Measurements from ENCODE around the gene ELFN2. TPM values are rescaled to one million over a fixed set of nuclear protein-coding genes. Genes with fewer than 3 reads are reported as not detected.
A peak's percentile ranks its signal among the peaks of the same experiment; 100 is the strongest.

The ELFN2 gene
- total RNA-seq, 1 donor from 2014 or later: 0.36 TPM

DNA sequence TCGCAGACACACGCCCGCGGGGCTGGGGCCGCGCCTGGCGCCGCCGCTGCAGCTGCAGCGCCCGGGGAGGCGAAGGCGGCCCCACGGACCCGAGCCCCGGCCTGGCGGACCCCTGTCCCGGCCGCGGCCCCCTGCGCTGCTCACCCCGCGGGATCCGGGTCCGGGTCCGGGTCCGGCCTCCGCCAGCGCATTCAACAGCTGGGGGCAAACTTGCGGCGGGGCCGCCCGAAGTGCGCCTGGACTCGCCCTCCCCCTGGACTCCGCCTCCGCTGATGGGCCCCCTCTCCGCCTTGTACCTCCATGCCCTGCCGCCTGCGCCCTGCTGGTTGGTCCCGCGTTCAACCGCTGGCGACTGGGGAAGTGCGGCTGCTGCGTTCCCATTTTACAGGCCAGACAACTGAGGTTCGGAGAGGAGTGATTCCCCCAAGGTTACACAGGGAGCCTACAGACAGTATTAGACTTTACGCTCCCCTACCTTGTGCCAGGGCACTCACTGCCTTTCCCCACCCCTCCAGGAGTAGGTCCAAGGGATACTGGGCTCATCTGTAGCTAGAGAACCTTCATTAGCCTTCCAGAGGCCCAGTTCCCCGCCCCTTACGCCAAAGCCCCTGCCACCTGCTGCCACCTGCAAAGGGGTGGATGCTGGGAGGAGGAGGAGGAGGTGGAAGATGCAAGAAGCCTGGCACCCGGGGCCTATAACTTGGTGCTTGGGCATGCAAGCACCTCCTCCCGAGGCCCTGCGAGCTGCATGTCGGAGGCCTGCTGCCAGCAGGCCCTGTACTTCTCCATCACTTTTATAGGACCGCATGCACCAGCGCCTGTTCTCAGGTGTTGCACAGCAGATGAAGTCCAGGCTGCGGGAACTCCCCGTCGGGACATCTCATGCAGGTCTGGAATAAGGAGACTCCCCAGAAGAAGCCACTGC is 694 bp upstream of the ELFN2 start:
- Mint-ChIP-seq H3K27me3 (peaks cover 68% of the 10 kb centered on the region), H3K27ac (no peak overlapping the region), H3K9me3 (ENCODE audit: low read depth) (no peaks in the 10 kb centered on the region), H3K4me3 (ENCODE audit: low read depth) (peak overlapping the region; percentile 29), H3K4me1 (ENCODE audit: low read depth) (peaks cover 10% of the 10 kb centered on the region), H3K36me3 (ENCODE audit: insufficient read depth) (no peaks in the 10 kb centered on the region)
- no peak for DNase-seq (ENCODE audit: low spot score, unreplicated experiment)
- TF ChIP-seq CTCF (IDR thresholded peaks at IDR 0.05; ENCODE audit: unreplicated experiment): no peak

DNA sequence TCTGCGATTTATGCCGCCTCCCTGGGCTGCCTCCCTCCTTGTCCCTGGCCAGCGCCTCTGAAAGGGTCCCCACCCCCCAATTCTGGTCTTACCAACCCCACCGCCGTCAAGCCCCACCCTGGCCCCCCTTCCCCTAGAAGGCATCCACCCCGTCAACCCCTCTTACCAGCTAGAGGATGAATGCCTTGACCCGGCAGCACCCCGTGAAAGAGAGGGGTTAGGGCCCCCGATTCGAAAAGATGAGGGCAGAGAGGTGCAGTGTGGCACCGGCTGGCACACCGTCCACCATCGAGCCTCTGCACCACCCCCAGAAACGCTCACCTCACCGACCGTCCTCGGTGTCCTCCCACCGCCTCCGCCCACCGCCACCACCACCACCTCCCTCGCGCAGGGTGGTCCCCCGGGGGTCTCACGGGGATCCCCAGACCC is 559 bp downstream of the ELFN2 start:
- no peak overlapping the region for H3K4me3 Mint-ChIP-seq (ENCODE audit: low read depth)
- H3K27me3 Mint-ChIP-seq: peaks cover 66% of the 10 kb centered on the region
- H3K9me3 Mint-ChIP-seq (ENCODE audit: low read depth): no peaks in the 10 kb centered on the region
- no peaks in the 10 kb centered on the region for H3K36me3 Mint-ChIP-seq (ENCODE audit: insufficient read depth)
- DNase-seq (ENCODE audit: low spot score, unreplicated experiment): no peak
- no peak overlapping the region for H3K27ac Mint-ChIP-seq
- no peak for TF ChIP-seq CTCF (IDR thresholded peaks at IDR 0.05; ENCODE audit: unreplicated experiment)
- peaks cover 5% of the 10 kb centered on the region for H3K4me1 Mint-ChIP-seq (ENCODE audit: low read depth)

DNA sequence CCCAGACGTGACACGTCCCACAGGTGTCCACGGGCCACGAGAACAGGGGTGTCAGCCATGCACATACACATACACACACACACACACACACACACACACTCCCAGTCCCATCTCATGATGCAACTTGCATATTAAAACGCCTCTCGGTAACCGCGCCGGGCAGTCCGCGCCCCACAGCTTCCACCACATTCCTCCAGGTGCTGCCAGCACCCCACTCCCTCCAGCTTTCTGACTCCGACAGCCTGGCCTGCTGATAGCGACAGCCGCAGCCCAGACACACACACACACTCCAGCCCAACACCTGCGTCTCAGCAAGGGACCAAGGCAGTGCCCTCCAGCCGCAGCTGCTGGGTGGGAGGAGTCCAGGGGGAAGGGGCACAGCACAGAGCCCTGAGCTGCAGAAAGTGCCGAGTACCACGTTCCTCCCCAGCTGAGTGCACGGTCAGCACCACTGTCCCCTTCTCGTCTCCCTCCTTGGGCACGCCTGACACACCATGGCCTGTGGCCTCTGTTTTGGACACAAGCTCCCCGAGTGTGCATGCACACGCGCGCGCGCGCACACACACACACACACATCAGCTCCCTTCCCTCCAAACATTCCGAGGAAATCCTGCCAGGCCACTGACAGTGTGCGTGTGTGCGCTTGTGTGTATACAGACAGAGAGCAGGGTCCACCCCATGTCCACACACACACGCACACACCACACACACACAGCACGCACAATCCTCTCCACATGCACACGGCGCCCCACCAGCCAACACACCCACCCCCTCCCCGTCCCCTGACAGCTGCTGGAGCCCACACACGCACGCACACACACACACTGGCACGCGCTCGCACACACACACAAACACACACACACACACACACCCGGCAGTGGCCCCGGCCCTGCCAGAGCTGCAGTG is 1.2 kb downstream of the ELFN2 start:
- Mint-ChIP-seq H3K27me3 (peaks cover 68% of the 10 kb centered on the region), H3K36me3 (ENCODE audit: insufficient read depth) (no peaks in the 10 kb centered on the region), H3K4me1 (ENCODE audit: low read depth) (peaks cover 5% of the 10 kb centered on the region), H3K9me3 (ENCODE audit: low read depth) (no peaks in the 10 kb centered on the region), H3K27ac (peak overlapping the region; percentile 10), H3K4me3 (ENCODE audit: low read depth) (peak overlapping the region; percentile 45)
- no peak for DNase-seq (ENCODE audit: low spot score, unreplicated experiment)
- no peak for TF ChIP-seq CTCF (IDR thresholded peaks at IDR 0.05; ENCODE audit: unreplicated experiment)

- no peak for DNase-seq (ENCODE audit: low spot score, unreplicated experiment)
- Mint-ChIP-seq H3K27me3 (peaks cover 70% of the 10 kb centered on the region), H3K27ac (no peak overlapping the region), H3K36me3 (ENCODE audit: insufficient read depth) (no peaks in the 10 kb centered on the region), H3K4me1 (ENCODE audit: low read depth) (peaks cover 8% of the 10 kb centered on the region), H3K4me3 (ENCODE audit: low read depth) (no peak overlapping the region), H3K9me3 (ENCODE audit: low read depth) (no peaks in the 10 kb centered on the region)
- no peak for TF ChIP-seq CTCF (IDR thresholded peaks at IDR 0.05; ENCODE audit: unreplicated experiment)
Observed at GRCh38 chr22:37425369-37425768, 1.9 kb downstream of the ELFN2 start.

- H3K27ac Mint-ChIP-seq: no peak overlapping the region
- H3K9me3 Mint-ChIP-seq (ENCODE audit: low read depth): no peaks in the 10 kb centered on the region
- no peaks in the 10 kb centered on the region for H3K36me3 Mint-ChIP-seq (ENCODE audit: insufficient read depth)
- DNase-seq (ENCODE audit: low spot score, unreplicated experiment): no peak
- H3K4me1 Mint-ChIP-seq (ENCODE audit: low read depth): peaks cover 17% of the 10 kb centered on the region
- peaks cover 75% of the 10 kb centered on the region for H3K27me3 Mint-ChIP-seq
- TF ChIP-seq CTCF (IDR thresholded peaks at IDR 0.05; ENCODE audit: unreplicated experiment): no peak
- no peak overlapping the region for H3K4me3 Mint-ChIP-seq (ENCODE audit: low read depth)
Observed at GRCh38 chr22:37423283-37423682, 4.0 kb downstream of the ELFN2 start.

Data from progenitor cell of endocrine pancreas (in vitro differentiated cells).